Upper lobe of left lung (tissue), 4 donors: ENCODE measurements around the gene DLGAP4.

ENCODE experiments used
- CTCF ChIP-seq, 6 experiments: fragments of 450-650 bp in 4 of 6; fragments of 200-600 bp in 2 of 6; sonication (generic) in 2 of 6; IDR thresholded peaks; one replicate each; pipeline ENCODE4 v1.5.1; 2016 to 2019; ENCODE audit warnings: antibody characterized with exemption in 6 of 6
- POLR2A ChIP-seq, 4 donors: fragments of 450-650 bp; IDR thresholded peaks; one replicate each; pipeline ENCODE4 v1.5.1; 2016 to 2017; ENCODE audit warnings: antibody characterized with exemption in 4 of 4, mild to moderate bottlenecking in 2 of 4

- TF ChIP-seq POLR2A (IDR thresholded peaks at IDR 0.05) (no peak), CTCF (IDR thresholded peaks at IDR 0.05) (no peak)
Observed at GRCh38 chr20:36525620-36526365, 219.7 kb downstream of the DLGAP4 start.
